Measurements from ENCODE around the gene ABHD16B. TPM values are rescaled to one million over a fixed set of nuclear protein-coding genes. Genes with fewer than 3 reads are reported as not detected.
"Not testable (repeated sequence)": the region's sequence is repeated elsewhere in the genome, so short reads cannot be mapped to it uniquely, and the experiment has no call there.

ABHD16B gene
- total and polyA plus RNA-seq, 8 donors = 0.12 to 0.53 TPM; not detected in 6

- H3K4me1 ChIP-seq = no peaks in the 10 kb centered on the region
- ATAC-seq = no peak
- no peaks in the 10 kb centered on the region for H3K27me3 ChIP-seq
- TF ChIP-seq, protein P1, sequence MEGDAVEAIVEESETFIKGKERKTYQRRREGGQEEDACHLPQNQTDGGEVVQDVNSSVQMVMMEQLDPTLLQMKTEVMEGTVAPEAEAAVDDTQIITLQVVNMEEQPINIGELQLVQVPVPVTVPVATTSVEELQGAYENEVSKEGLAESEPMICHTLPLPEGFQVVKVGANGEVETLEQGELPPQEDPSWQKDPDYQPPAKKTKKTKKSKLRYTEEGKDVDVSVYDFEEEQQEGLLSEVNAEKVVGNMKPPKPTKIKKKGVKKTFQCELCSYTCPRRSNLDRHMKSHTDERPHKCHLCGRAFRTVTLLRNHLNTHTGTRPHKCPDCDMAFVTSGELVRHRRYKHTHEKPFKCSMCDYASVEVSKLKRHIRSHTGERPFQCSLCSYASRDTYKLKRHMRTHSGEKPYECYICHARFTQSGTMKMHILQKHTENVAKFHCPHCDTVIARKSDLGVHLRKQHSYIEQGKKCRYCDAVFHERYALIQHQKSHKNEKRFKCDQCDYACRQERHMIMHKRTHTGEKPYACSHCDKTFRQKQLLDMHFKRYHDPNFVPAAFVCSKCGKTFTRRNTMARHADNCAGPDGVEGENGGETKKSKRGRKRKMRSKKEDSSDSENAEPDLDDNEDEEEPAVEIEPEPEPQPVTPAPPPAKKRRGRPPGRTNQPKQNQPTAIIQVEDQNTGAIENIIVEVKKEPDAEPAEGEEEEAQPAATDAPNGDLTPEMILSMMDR (IDR thresholded peaks at IDR 0.05) = no peak
- intact Hi-C loops (cut with DNase I) = no loop called here
- no peak for FAIRE-seq
- no peak overlapping the region for H3K4me3 ChIP-seq
- 92 to 96% methylated on average over 19 of the region's 19 CpGs for WGBS, 2 donors
- H3K27ac ChIP-seq = no peak overlapping the region
- no peaks in the 10 kb centered on the region for H3K9me3 ChIP-seq
- H3K36me3 ChIP-seq = peaks cover 3 to 48% (median 16%) of the 10 kb centered on the region in 3 donors
- no peak for DNase-seq
Observed at GRCh38 chr20:63876489-63877036, 15.3 kb downstream of the ABHD16B start.

- FAIRE-seq (no peak), DNase-seq (no peak), ATAC-seq (no peak)
- intact Hi-C loops (cut with DNase I) = no loop called here
- Histone ChIP-seq H3K4me1 (no peaks in the 10 kb centered on the region), H3K27ac (no peak overlapping the region), H3K36me3 (peaks cover 3 to 48% (median 20%) of the 10 kb centered on the region in 3 donors), H3K4me3 (no peak overlapping the region), H3K27me3 (no peaks in the 10 kb centered on the region), H3K9me3 (no peaks in the 10 kb centered on the region)
- WGBS, 2 donors = 92 to 94% methylated on average over 32 of the region's 32 CpGs
- TF ChIP-seq, protein P1 (IDR thresholded peaks at IDR 0.05) = no peak
Observed at GRCh38 chr20:63877755-63878470, 16.6 kb downstream of the ABHD16B start.

- TF ChIP-seq, protein P1 (IDR thresholded peaks at IDR 0.05) = no peak
- WGBS, 2 donors = 94 to 96% methylated on average over 13 to 14 of the region's 14 CpGs
- no peak for FAIRE-seq
Observed at GRCh38 chr20:63878899-63879663, 17.8 kb downstream of the ABHD16B start.

GRCh38 chr20:63880901-63881300 lies 19.6 kb downstream of the ABHD16B start:
- DNase-seq, FAIRE-seq: not testable (repeated sequence)
- 94 to 96% methylated on average over 13 of the region's 13 CpGs for WGBS, 2 donors

More at GRCh38 chr20:63878899-63879663, 17.8 kb downstream of the ABHD16B start:
- Histone ChIP-seq H3K4me3 (no peak overlapping the region), H3K9me3 (no peaks in the 10 kb centered on the region), H3K36me3 (peaks cover 3 to 51% (median 17%) of the 10 kb centered on the region in 3 donors), H3K4me1 (no peaks in the 10 kb centered on the region), H3K27ac (no peak overlapping the region), H3K27me3 (no peaks in the 10 kb centered on the region)
- no peak for ATAC-seq
- intact Hi-C loops (cut with DNase I) = no loop called here
- no peak for DNase-seq

DNA sequence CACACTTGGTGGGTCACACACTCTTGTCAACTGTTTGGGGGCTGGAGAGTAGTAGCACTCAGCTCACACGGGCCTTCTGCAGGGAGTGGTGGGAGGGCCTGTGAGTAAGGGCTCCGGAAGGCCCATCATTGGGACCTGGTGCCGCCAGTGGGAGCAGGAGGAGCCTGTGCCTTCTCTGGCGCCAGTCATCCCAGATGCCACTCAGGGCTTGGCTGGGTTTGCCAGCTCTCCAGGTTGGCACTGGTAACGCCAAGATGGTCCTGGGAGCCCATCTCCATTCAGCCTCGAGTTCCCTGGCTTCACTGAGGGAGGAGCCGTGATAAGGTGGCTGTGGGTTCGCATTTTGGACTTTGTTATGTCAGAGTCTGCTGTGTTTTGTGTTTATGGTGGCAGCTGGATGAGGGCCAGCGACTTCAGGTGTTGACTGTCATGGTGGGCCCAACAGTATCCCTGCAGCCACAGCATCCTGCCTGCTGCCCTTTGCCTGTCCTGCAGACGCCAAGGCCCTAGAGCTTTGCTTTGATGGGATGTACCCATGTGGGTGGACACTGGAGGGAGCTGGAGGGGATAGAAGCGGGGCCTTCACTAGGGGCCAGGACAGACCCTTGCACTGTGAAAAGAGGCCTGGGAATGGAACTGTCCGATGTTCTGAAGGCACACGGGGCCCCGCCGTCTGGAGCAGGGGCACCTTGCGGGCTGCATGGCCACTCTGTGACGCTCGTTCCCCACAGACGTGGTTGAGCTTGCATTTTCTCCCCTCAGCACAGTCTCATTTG lies 20.3 kb downstream of the ABHD16B start:
- TF ChIP-seq, protein P1 (IDR thresholded peaks at IDR 0.05) = no peak
- no peaks in the 10 kb centered on the region for H3K4me1 ChIP-seq
- H3K9me3 ChIP-seq = no peaks in the 10 kb centered on the region
- WGBS, 2 donors = 90% methylated on average over 17 to 19 of the region's 19 CpGs
- FAIRE-seq = no peak
- no peak for ATAC-seq
- DNase-seq = no peak
- intact Hi-C loops (cut with DNase I) = no loop called here
- H3K36me3 ChIP-seq = peaks cover 0 to 34% (median 7%) of the 10 kb centered on the region in 3 donors
- no peaks in the 10 kb centered on the region for H3K27me3 ChIP-seq
- H3K4me3 ChIP-seq = no peak overlapping the region
- H3K27ac ChIP-seq = no peak overlapping the region

More at GRCh38 chr20:63880901-63881300, 19.6 kb downstream of the ABHD16B start:
- H3K27ac ChIP-seq; ATAC-seq; H3K9me3 ChIP-seq; intact Hi-C loops (cut with DNase I); H3K4me1 ChIP-seq; H3K27me3 ChIP-seq; H3K4me3 ChIP-seq: not testable (repeated sequence)
- peaks cover 0 to 42% (median 7%) of the 10 kb centered on the region in 3 donors for H3K36me3 ChIP-seq

Measured in pancreas (tissue), 10 donors.